ENCODE data around the gene LIG4. TPM values are rescaled to one million over a fixed set of nuclear protein-coding genes. Genes with fewer than 3 reads are reported as not detected.

LIG4 gene
- total and polyA plus RNA-seq, 9 of the 15 experiments (the other 6 are each of a cell fraction or from before 2014, with no cell fraction given): 1.5 to 7.8 (median 5.1) TPM

DNA sequence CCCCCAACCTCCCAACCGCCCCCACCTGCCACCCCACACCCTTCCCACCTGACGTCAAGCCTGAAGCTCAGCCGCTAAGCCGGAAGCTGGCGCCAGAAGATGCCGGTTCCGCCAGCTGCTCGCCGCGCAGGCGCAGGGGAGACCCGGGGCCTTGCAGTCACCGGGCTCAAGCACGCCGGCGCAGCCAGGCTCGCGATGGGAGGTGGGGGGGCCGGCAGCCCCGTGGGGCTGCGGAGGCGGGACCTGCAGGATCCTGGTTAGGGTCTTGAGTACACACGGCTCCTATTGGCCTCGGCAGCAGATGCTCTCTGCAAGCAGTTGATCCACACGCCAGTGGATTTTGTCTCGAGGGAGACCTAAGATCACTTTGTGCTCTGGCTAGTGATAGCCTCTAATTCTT is at the start of gene LIG4 (continued):
- TF ChIP-seq, protein P1, sequence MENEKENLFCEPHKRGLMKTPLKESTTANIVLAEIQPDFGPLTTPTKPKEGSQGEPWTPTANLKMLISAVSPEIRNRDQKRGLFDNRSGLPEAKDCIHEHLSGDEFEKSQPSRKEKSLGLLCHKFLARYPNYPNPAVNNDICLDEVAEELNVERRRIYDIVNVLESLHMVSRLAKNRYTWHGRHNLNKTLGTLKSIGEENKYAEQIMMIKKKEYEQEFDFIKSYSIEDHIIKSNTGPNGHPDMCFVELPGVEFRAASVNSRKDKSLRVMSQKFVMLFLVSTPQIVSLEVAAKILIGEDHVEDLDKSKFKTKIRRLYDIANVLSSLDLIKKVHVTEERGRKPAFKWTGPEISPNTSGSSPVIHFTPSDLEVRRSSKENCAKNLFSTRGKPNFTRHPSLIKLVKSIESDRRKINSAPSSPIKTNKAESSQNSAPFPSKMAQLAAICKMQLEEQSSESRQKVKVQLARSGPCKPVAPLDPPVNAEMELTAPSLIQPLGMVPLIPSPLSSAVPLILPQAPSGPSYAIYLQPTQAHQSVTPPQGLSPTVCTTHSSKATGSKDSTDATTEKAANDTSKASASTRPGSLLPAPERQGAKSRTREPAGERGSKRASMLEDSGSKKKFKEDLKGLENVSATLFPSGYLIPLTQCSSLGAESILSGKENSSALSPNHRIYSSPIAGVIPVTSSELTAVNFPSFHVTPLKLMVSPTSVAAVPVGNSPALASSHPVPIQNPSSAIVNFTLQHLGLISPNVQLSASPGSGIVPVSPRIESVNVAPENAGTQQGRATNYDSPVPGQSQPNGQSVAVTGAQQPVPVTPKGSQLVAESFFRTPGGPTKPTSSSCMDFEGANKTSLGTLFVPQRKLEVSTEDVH (IDR thresholded peaks at IDR 0.05; ENCODE audit: low read depth, partially characterized antibody): no peak
- TF ChIP-seq ZNF274 (IDR thresholded peaks at IDR 0.05; ENCODE audit: borderline replicate concordance, low read depth, low read length) (no peak), PRPF4 (IDR thresholded peaks at IDR 0.05; ENCODE audit: insufficient read depth, low read depth, low read length, poor library complexity, severe bottlenecking) (no peak), CBFB (CRISPR knock-in tag; IDR thresholded peaks at IDR 0.05) (no peak), ZFP1 (CRISPR knock-in tag; IDR thresholded peaks at IDR 0.05) (no peak), HINFP (tag; conservative IDR thresholded peaks at IDR 0.05; ENCODE audit: low read depth) (no peak), ZNF140 (CRISPR knock-in tag; IDR thresholded peaks at IDR 0.05) (no peak), BDP1 (IDR thresholded peaks at IDR 0.05; ENCODE audit: insufficient read depth, insufficient read length) (no peak), CEBPG (CRISPR knock-in tag; IDR thresholded peaks at IDR 0.05) (no peak), CEBPG (tag; conservative IDR thresholded peaks at IDR 0.05 in 1 of 2, IDR thresholded peaks at IDR 0.05 in 1 of 2) (no peak), FIP1L1 (IDR thresholded peaks at IDR 0.05; ENCODE audit: low read depth, low read length, poor library complexity, severe bottlenecking) (no peak), U2AF1 (optimal IDR thresholded peaks at IDR 0.05; ENCODE audit: low read depth, low read length) (no peak), MCM7 (IDR thresholded peaks at IDR 0.05) (no peak), TAF7 (tag; IDR thresholded peaks at IDR 0.05) (no peak), ZNF263 (CRISPR knock-in tag; IDR thresholded peaks at IDR 0.05; ENCODE audit: borderline replicate concordance) (no peak)
- TF ChIP-seq, protein P2, sequence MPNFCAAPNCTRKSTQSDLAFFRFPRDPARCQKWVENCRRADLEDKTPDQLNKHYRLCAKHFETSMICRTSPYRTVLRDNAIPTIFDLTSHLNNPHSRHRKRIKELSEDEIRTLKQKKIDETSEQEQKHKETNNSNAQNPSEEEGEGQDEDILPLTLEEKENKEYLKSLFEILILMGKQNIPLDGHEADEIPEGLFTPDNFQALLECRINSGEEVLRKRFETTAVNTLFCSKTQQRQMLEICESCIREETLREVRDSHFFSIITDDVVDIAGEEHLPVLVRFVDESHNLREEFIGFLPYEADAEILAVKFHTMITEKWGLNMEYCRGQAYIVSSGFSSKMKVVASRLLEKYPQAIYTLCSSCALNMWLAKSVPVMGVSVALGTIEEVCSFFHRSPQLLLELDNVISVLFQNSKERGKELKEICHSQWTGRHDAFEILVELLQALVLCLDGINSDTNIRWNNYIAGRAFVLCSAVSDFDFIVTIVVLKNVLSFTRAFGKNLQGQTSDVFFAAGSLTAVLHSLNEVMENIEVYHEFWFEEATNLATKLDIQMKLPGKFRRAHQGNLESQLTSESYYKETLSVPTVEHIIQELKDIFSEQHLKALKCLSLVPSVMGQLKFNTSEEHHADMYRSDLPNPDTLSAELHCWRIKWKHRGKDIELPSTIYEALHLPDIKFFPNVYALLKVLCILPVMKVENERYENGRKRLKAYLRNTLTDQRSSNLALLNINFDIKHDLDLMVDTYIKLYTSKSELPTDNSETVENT (CRISPR knock-in tag; IDR thresholded peaks at IDR 0.05): no peak
